Body of pancreas (tissue), 4 donors: ENCODE data around the gene TRPM2.

Experiments
- POLR2A ChIP-seq, 3 donors: fragments of 450-650 bp; IDR thresholded peaks; one replicate each; pipeline ENCODE4 v1.6.1; 2016; ENCODE audit warnings: antibody characterized with exemption in 3 of 3, mild to moderate bottlenecking in 2 of 3
- TF ChIP-seq, protein P1 (sequence below), 7 experiments: fragments of 450-650 bp in 4 of 7; fragments of 200-600 bp in 3 of 7; sonication (generic) in 3 of 7; IDR thresholded peaks; one replicate each; pipeline ENCODE4 v1.5.1; 2016 to 2019; ENCODE audit warnings: antibody characterized with exemption in 7 of 7

DNA sequence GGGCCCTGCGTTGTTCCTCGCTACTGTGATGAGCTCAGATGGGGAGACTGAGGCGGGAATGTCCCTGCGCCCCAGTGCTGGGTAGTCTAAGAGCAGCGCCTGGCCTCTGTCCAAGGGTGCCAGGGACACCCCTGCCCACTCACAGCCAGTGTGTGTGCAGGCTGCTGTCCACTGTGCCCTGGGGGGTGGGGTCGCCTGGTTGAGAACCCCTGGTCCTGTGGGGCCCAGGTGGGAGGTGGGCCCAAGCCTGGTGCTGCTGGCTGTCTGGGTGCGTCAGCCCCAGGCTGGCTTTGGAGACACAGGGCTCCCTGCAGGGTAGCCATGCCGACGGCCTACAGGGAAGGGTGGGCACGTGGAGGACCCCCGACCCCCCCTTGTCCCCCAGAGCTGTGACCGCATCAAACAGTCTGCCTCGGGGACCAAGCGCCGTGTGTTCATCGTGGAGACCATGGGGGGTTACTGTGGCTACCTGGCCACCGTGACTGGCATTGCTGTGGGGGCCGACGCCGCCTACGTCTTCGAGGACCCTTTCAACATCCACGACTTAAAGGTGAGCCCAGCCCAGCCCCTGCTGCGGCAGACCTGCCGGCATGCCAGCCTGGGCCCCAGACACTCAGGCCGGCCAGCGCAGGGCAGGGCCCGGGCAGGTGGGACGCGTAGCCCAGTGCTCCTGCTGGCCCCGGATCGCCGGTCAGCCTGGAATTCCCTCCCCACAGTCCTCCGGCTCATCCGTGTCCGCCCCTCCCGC, 29.1 kb upstream of the TRPM2 start:
- TF ChIP-seq, protein P1, sequence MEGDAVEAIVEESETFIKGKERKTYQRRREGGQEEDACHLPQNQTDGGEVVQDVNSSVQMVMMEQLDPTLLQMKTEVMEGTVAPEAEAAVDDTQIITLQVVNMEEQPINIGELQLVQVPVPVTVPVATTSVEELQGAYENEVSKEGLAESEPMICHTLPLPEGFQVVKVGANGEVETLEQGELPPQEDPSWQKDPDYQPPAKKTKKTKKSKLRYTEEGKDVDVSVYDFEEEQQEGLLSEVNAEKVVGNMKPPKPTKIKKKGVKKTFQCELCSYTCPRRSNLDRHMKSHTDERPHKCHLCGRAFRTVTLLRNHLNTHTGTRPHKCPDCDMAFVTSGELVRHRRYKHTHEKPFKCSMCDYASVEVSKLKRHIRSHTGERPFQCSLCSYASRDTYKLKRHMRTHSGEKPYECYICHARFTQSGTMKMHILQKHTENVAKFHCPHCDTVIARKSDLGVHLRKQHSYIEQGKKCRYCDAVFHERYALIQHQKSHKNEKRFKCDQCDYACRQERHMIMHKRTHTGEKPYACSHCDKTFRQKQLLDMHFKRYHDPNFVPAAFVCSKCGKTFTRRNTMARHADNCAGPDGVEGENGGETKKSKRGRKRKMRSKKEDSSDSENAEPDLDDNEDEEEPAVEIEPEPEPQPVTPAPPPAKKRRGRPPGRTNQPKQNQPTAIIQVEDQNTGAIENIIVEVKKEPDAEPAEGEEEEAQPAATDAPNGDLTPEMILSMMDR (IDR thresholded peaks at IDR 0.05) = no peak
- no peak for TF ChIP-seq POLR2A (IDR thresholded peaks at IDR 0.05)
